ENCODE results near the gene PSME1. TPM values are rescaled to one million over a fixed set of nuclear protein-coding genes. Genes with fewer than 3 reads are reported as not detected.
A peak's percentile ranks its signal among the peaks of the same experiment; 100 is the strongest.

PSME1 gene
- total and polyA plus RNA-seq, 3 experiments from 2014 or later: 343 to 1,041 (median 347) TPM

DNA sequence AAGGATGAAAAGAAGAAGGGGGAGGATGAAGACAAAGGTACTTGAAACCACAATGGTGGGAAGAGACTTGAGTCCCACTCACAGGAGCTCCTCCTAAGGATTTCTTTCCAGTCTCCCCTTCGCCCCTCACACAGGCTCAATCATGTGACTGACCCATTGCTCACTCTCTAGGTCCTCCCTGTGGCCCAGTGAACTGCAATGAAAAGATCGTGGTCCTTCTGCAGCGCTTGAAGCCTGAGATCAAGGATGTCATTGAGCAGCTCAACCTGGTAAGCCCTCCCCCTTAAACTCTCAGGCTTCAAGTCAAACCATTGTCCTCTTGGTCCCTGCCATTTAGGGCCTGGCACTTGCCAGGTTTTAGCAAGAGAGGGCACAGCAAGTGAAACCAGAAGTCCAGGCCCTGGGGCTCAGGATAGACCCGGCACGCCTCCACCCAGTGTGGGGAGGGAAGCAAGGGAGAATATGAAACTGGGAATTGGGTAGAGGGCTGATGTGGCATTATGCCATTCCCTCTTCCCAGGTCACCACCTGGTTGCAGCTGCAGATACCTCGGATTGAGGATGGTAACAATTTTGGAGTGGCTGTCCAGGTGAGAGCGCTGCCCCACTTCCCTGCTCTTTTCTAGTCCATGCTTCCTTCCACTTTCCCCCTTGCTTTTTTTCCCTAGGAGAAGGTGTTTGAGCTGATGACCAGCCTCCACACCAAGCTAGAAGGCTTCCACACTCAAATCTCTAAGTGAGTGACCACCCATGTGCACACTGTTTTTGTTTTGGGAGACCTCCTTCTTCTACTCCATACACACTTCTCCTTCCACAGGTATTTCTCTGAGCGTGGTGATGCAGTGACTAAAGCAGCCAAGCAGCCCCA is 1.8 kb downstream of the PSME1 start:
- H3K27ac ChIP-seq (ENCODE audit: low read depth, low read length): no peak overlapping the region
- Mint-ChIP-seq H3K4me1 (peaks cover 53 to 64% (median 59%) of the 10 kb centered on the region in 3 donors), H3K27me3 (no peaks in the 10 kb centered on the region), H3K4me3 (peak overlapping the region; percentile 83 to 96 (median 90)), H3K36me3 (peaks cover 0 to 50% (median 6%) of the 10 kb centered on the region in 3 donors), H3K9me3 (peaks cover 0 to 2% (median 0%) of the 10 kb centered on the region in 5 donors), H3K27ac (peak overlapping the region; percentile 87 to 97 (median 93))
- H3K4me1 ChIP-seq (ENCODE audit: insufficient read depth, low read length): peaks cover 43% of the 10 kb centered on the region
- H3K9me3 ChIP-seq (ENCODE audit: low read length): no peaks in the 10 kb centered on the region
- peak overlapping the region; percentile 73 for H3K4me3 ChIP-seq (ENCODE audit: low read length)
- H3K36me3 ChIP-seq (ENCODE audit: insufficient read depth, low read length): peaks cover 17% of the 10 kb centered on the region
- H3K27me3 ChIP-seq (ENCODE audit: insufficient read depth, low read length, poor library complexity, severe bottlenecking): no peaks in the 10 kb centered on the region
- ChIA-PET POLR2A (interaction anchor here (0.6 to 4.1 kb wide), 5 partner anchors 9 to 104 kb away, joined by 4 to 58 read pairs (median 7); partner anchors contain the start of genes DCAF11, NRL, PSME2 and RNF31), CTCF (interaction anchor here (1.3 to 3.8 kb wide), 6 partner anchors 20 to 105 kb away, joined by 4 to 40 read pairs (median 16); partner anchors contain the start of genes DCAF11, IPO4, IRF9 and NRL)
- DNase-seq: no peak

DNA sequence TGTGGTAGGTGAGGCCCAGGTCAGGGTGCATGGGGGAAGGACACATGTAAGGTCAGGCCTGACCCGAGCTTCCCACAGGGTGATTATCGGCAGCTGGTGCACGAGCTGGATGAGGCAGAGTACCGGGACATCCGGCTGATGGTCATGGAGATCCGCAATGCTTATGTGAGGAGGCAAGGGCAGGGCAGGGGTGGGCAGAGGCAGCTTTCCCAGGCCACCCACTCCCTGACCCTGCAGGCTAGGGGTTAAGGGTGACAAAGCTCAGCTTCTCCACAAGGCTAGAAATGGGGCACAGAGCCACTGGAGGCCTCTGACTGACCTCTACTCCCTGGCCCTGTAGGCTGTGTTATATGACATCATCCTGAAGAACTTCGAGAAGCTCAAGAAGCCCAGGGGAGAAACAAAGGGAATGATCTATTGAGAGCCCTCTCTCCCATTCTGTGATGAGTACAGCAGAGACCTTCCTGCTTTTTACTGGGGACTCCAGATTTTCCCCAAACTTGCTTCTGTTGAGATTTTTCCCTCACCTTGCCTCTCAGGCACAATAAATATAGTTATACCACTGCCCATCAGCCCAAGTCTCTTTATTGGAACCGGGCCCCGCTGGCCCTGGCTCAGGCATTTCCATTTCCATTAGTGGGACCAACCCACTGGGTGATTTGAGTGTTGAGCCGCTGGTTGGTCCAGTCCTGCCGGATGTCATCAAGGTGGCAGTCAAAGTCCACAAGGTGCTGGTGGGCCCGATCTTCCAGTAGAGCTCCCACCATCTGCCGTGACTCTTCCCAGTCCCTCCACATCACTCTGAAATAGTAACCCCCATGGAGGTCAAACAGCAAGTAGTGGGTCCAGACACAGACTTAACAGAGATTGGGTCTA is 2.6 kb downstream of the PSME1 start:
- ChIA-PET POLR2A (interaction anchor here (1.0 to 4.1 kb wide), 3 partner anchors 9 to 23 kb away, joined by 4 to 58 read pairs (median 36); partner anchors contain the start of genes DCAF11, NRL, PSME2 and RNF31), CTCF (interaction anchor here (1.1 to 3.8 kb wide), 4 partner anchors 21 to 78 kb away, joined by 3 to 40 read pairs (median 4); partner anchors contain the start of genes IRF9 and MDP1)
- Histone ChIP-seq H3K27ac (ENCODE audit: low read depth, low read length) (no peak overlapping the region), H3K27me3 (ENCODE audit: insufficient read depth, low read length, poor library complexity, severe bottlenecking) (no peaks in the 10 kb centered on the region), H3K9me3 (ENCODE audit: low read length) (no peaks in the 10 kb centered on the region), H3K4me3 (ENCODE audit: low read length) (no peak overlapping the region), H3K36me3 (ENCODE audit: insufficient read depth, low read length) (peaks cover 25% of the 10 kb centered on the region), H3K4me1 (ENCODE audit: insufficient read depth, low read length) (peaks cover 39% of the 10 kb centered on the region)
- H3K27ac Mint-ChIP-seq: peak overlapping the region; percentile 29 to 87 (median 80)
- no peak for DNase-seq
- H3K36me3 Mint-ChIP-seq: peaks cover 0 to 58% (median 6%) of the 10 kb centered on the region in 3 donors
- H3K4me1 Mint-ChIP-seq: peaks cover 53 to 67% (median 63%) of the 10 kb centered on the region in 3 donors
- H3K9me3 Mint-ChIP-seq: peaks cover 0 to 2% (median 0%) of the 10 kb centered on the region in 5 donors
- no peaks in the 10 kb centered on the region for H3K27me3 Mint-ChIP-seq
- H3K4me3 Mint-ChIP-seq: peak overlapping the region; percentile 47 to 96 (median 73)

DNA sequence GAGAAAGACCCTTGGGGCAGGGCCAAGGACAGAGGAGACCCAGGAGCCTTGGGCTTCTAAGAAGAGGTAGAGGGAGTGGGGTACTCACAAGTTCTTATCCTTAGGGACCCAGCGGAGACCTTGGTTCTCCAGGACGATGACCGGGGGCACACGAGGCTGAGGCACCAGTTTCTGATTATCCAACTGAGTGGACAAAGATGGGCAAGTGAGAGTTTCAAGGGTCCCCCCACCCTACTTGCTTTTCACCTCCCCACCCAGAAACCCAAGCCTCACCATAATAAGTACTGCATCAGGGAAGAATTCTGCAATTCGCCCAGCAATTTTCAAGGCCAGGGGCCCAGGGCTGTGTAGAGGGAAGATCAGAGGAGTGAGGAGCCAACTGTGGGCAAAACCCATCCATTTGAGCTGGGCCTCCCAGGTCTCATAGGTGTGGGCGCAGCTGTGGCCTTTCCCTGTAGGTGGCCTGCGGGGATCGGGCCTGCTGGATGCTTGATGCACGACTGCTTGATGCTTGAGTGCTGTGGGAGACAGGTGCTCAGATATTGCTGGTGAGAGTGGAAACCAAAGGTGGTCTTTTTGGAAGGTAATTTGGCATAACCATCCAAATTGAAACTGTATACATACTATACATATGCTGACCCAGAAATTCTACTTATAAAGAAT is 3.4 kb downstream of the PSME1 start:
- H3K27ac Mint-ChIP-seq: peak overlapping the region; percentile 6 to 87 (median 66)
- ChIA-PET CTCF (interaction anchor here (1.1 to 1.3 kb wide), 3 partner anchors 22 to 77 kb away, joined by 3 to 4 read pairs (median 3); partner anchors contain the start of gene MDP1), POLR2A (interaction anchor here (2.6 to 4.1 kb wide), 3 partner anchors 8 to 25 kb away, joined by 32 to 58 read pairs (median 36); partner anchors contain the start of genes DCAF11, NRL, PSME2 and RNF31)
- H3K9me3 ChIP-seq (ENCODE audit: low read length): no peaks in the 10 kb centered on the region
- no peaks in the 10 kb centered on the region for H3K27me3 ChIP-seq (ENCODE audit: insufficient read depth, low read length, poor library complexity, severe bottlenecking)
- H3K4me1 ChIP-seq (ENCODE audit: insufficient read depth, low read length): peaks cover 45% of the 10 kb centered on the region
- H3K36me3 ChIP-seq (ENCODE audit: insufficient read depth, low read length): peaks cover 33% of the 10 kb centered on the region
- DNase-seq: no peak
- no peaks in the 10 kb centered on the region for H3K27me3 Mint-ChIP-seq
- no peak overlapping the region for H3K27ac ChIP-seq (ENCODE audit: low read depth, low read length)
- H3K4me3 ChIP-seq (ENCODE audit: low read length): no peak overlapping the region
- H3K4me1 Mint-ChIP-seq: peaks cover 56 to 73% (median 68%) of the 10 kb centered on the region in 3 donors
- H3K4me3 Mint-ChIP-seq: peak overlapping the region; percentile 22 to 96 (median 70)
- peaks cover 0 to 65% (median 8%) of the 10 kb centered on the region in 3 donors for H3K36me3 Mint-ChIP-seq
- peaks cover 0 to 2% (median 0%) of the 10 kb centered on the region in 5 donors for H3K9me3 Mint-ChIP-seq

DNA sequence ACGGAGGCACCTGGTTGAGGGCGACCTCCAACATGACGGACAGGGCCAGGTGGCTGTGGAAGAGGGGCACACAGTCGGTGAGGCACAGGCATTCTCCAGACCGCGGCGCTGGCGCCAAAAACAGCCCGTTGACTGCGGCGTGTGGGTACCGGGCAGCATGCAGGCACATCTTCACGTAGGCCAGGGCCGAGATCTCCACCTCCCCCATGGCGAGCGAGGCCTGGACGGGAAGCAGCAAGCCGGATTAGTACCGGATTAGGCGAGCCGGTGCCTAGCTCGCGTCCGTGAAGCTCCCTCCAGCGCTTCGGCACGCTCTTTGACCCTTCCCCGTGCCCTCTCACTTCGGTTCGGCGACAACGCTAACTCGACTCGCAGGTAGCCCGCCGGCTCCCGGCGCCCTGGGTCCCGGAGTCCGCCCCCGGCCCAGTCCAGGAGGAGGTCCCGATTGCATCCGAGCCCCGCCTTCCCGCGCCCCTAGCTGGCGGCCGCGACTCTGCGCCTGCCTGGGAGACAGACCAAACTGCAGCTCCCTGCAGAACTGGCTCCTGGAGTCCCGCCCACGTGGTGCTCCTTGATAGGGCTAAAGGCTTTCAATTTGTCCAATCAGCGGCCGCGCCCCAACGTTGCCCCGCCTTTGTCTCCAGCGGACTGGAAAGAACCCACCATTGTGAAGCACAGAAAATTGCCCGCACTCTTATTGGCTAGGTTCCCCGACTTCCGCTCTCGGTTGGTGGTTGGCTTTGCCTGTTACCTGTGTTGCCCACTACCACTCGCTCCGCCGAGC is 5.3 kb downstream of the PSME1 start, which contains the start of gene EMC9:
Gene EMC9 (minus strand): TSS at position 495 of the 784 bp plus-strand sequence. CDS start 287 bp downstream, at position 208.
- Mint-ChIP-seq H3K36me3 (peaks cover 0 to 77% (median 10%) of the 10 kb centered on the region in 3 donors), H3K27ac (peak within 1 kb of the TSS; percentile 80 to 98 (median 90)), H3K4me1 (peaks cover 65 to 86% (median 79%) of the 10 kb centered on the region in 3 donors), H3K27me3 (no peaks in the 10 kb centered on the region), H3K9me3 (no peaks in the 10 kb centered on the region), H3K4me3 (peak within 1 kb of the TSS; percentile 87 to 98 (median 91))
- Histone ChIP-seq H3K36me3 (ENCODE audit: insufficient read depth, low read length) (peaks cover 40% of the 10 kb centered on the region), H3K9me3 (ENCODE audit: low read length) (no peaks in the 10 kb centered on the region), H3K27ac (ENCODE audit: low read depth, low read length) (peak within 1 kb of the TSS; percentile 68), H3K4me3 (ENCODE audit: low read length) (peak within 1 kb of the TSS; percentile 85), H3K27me3 (ENCODE audit: insufficient read depth, low read length, poor library complexity, severe bottlenecking) (no peaks in the 10 kb centered on the region), H3K4me1 (ENCODE audit: insufficient read depth, low read length) (peaks cover 56% of the 10 kb centered on the region)
- ChIA-PET CTCF (interaction anchor here (0.8 to 2.1 kb wide), 11 partner anchors 8 to 130 kb away, joined by 3 to 22 read pairs (median 4); partner anchors contain the start of genes DCAF11, IRF9, NRL and RABGGTA), POLR2A (interaction anchor here (0.6 to 2.6 kb wide), 9 partner anchors 14 to 152 kb away, joined by 3 to 32 read pairs (median 5); partner anchors contain the start of genes CHMP4A, DCAF11, DHRS4L2 and IRF9)
- DNase-seq: peak; percentile 98 to 100 (median 99)

DNA sequence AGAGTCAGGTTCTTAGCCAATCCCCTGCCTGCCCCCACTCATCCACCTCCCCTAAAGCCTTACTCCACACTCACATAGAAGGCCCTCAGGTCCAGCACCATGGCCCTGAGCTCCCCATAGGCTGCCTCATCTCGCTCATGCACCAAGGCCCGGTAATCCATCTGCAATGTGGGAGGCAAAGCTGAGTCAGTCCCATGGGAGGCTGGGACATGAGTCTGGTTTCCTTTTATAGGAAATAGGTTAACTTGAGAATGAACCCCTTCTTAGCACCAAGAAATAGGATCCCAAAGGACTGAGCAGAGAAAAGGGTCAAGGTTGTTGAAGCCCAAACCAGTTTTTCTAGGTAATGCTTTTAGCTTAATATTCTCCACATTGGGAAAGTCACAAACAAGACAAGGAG is 7.5 kb downstream of the PSME1 start:
- ChIA-PET CTCF (interaction anchor here (1.1 to 1.6 kb wide), 5 partner anchors 10 to 99 kb away, joined by 3 to 7 read pairs (median 6); partner anchors contain the start of genes DCAF11, IRF9, NRL and TINF2), POLR2A (no interaction called here)
- Mint-ChIP-seq H3K9me3 (no peaks in the 10 kb centered on the region), H3K27me3 (no peaks in the 10 kb centered on the region), H3K4me1 (peaks cover 58 to 75% (median 74%) of the 10 kb centered on the region in 3 donors), H3K27ac (peak overlapping the region in 6 of 8 donors; percentile 66 to 97 (median 88)), H3K4me3 (peak overlapping the region in 4 of 7 donors; percentile 8 to 75 (median 20)), H3K36me3 (peaks cover 0 to 71% (median 7%) of the 10 kb centered on the region in 3 donors)
- Histone ChIP-seq H3K36me3 (ENCODE audit: insufficient read depth, low read length) (peaks cover 28% of the 10 kb centered on the region), H3K27ac (ENCODE audit: low read depth, low read length) (no peak overlapping the region), H3K4me3 (ENCODE audit: low read length) (no peak overlapping the region), H3K27me3 (ENCODE audit: insufficient read depth, low read length, poor library complexity, severe bottlenecking) (no peaks in the 10 kb centered on the region), H3K9me3 (ENCODE audit: low read length) (no peaks in the 10 kb centered on the region), H3K4me1 (ENCODE audit: insufficient read depth, low read length) (peaks cover 46% of the 10 kb centered on the region)
- DNase-seq: no peak

DNA sequence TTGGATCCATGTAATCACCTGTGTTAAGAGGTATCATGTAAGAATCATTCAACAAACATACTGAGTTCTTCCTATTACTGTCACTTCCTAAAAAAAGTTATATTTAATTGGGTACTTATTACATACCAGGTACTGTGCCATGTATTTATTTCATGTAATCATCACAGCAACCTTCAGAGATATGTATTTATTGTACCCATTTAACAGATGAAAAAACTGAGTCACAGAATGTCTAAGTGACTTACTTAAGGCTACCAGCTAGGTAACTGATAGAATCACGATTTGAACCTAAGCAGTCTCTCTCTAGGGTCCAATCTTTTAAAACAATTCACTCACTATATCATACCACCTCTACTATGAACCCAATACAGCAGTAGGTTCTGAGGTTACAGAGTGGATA is 8.5 kb downstream of the PSME1 start:
- H3K4me1 ChIP-seq (ENCODE audit: insufficient read depth, low read length): peaks cover 51% of the 10 kb centered on the region
- no peak overlapping the region for H3K27ac ChIP-seq (ENCODE audit: low read depth, low read length)
- H3K36me3 Mint-ChIP-seq: peaks cover 0 to 69% (median 4%) of the 10 kb centered on the region in 3 donors
- H3K4me3 ChIP-seq (ENCODE audit: low read length): no peak overlapping the region
- no peaks in the 10 kb centered on the region for H3K9me3 ChIP-seq (ENCODE audit: low read length)
- peaks cover 29% of the 10 kb centered on the region for H3K36me3 ChIP-seq (ENCODE audit: insufficient read depth, low read length)
- H3K4me3 Mint-ChIP-seq: peak overlapping the region in 6 of 7 donors; percentile 46 to 98 (median 62)
- ChIA-PET POLR2A (no interaction called here), CTCF (interaction anchor here (1.1 to 4.5 kb wide), 3 partner anchors 9 to 36 kb away, joined by 3 to 29 read pairs (median 6); partner anchors contain the start of gene PSME1)
- no peaks in the 10 kb centered on the region for H3K27me3 ChIP-seq (ENCODE audit: insufficient read depth, low read length, poor library complexity, severe bottlenecking)
- H3K9me3 Mint-ChIP-seq: no peaks in the 10 kb centered on the region
- peaks cover 54 to 76% (median 75%) of the 10 kb centered on the region in 3 donors for H3K4me1 Mint-ChIP-seq
- no peak for DNase-seq
- peak overlapping the region in 6 of 8 donors; percentile 39 to 96 (median 68) for H3K27ac Mint-ChIP-seq
- no peaks in the 10 kb centered on the region for H3K27me3 Mint-ChIP-seq
